ENCODE measurements around the gene PEX14.
"Not testable (repeated sequence)": the region's sequence is repeated elsewhere in the genome, so short reads cannot be mapped to it uniquely, and the experiment has no call there.

PEX14 gene

DNA sequence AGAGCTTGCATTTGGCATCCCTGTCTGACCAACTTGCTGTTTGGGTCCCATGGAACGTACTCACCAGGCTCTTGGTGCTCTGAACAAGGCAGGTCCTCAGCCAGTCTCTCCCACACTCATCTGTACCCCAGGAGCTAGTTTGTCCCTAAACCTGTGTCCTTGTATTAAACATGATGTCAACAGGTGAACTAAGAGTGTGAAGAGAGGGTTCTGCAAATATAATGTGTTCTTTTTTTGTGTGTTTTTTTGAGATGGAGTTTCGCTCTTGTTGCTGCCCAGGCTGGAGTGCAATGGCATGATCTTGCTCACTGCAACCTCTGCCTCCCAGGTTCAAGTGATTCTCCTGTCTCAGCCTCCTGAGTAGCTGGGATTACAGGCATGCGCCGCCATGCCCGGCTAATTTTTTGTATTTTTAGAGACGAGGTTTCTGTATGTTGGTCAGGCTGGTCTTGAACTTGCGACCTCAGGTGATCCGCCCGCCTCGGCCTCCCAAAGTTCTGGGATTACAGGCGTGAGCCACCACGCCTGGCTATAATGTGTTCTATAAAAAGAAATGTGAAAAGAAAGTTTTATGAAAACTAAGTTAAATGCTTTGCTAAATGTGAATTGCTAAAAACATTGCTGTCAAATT is 31.4 kb downstream of the PEX14 start:
- DNase-seq (ENCODE audit: low read depth in 1 of 2, low spot score in 1 of 2); H3K27ac ChIP-seq (replicated peaks); H3K4me3 ChIP-seq (replicated peaks; ENCODE audit: insufficient read depth, low read length); H3K27me3 ChIP-seq (ENCODE audit: insufficient read depth, poor library complexity, severe bottlenecking): not testable (repeated sequence)

DNA sequence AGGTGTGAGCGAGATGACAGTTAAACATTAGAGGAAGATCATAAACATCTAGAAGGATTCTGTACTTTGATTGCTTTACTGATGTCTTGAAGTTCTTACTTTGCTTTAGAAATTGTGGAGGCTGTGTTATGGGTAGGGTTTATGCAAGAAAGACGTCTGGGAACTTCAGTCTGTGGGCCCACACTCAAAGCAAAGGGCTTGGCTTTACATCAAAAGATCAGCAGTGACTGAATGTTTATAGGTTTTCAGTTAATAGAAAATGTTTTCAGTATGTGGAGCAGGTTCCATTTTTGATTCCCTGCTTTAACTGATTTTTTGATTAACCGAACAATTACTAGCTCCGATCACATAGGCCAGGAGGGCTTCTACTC is 31.9 kb downstream of the PEX14 start:
- Histone ChIP-seq H3K4me3 (replicated peaks; ENCODE audit: insufficient read depth, low read length) (no peak overlapping the region), H3K27ac (replicated peaks) (no peak overlapping the region), H3K27me3 (ENCODE audit: insufficient read depth, poor library complexity, severe bottlenecking) (no peaks in the 10 kb centered on the region)
- DNase-seq (ENCODE audit: low read depth in 1 of 2, low spot score in 1 of 2): no peak
- no peak for TF ChIP-seq POLR2AphosphoS5 (IDR thresholded peaks at IDR 0.05; ENCODE audit: low read depth)
- no peak for TF ChIP-seq GABPA (IDR thresholded peaks at IDR 0.05; ENCODE audit: low read depth)
- no peak for TF ChIP-seq SPI1 (IDR thresholded peaks at IDR 0.05; ENCODE audit: borderline replicate concordance, low read depth)
- TF ChIP-seq, protein P1, sequence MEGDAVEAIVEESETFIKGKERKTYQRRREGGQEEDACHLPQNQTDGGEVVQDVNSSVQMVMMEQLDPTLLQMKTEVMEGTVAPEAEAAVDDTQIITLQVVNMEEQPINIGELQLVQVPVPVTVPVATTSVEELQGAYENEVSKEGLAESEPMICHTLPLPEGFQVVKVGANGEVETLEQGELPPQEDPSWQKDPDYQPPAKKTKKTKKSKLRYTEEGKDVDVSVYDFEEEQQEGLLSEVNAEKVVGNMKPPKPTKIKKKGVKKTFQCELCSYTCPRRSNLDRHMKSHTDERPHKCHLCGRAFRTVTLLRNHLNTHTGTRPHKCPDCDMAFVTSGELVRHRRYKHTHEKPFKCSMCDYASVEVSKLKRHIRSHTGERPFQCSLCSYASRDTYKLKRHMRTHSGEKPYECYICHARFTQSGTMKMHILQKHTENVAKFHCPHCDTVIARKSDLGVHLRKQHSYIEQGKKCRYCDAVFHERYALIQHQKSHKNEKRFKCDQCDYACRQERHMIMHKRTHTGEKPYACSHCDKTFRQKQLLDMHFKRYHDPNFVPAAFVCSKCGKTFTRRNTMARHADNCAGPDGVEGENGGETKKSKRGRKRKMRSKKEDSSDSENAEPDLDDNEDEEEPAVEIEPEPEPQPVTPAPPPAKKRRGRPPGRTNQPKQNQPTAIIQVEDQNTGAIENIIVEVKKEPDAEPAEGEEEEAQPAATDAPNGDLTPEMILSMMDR (IDR thresholded peaks at IDR 0.05; ENCODE audit: insufficient read depth, low read length): no peak
- TF ChIP-seq, protein P2, sequence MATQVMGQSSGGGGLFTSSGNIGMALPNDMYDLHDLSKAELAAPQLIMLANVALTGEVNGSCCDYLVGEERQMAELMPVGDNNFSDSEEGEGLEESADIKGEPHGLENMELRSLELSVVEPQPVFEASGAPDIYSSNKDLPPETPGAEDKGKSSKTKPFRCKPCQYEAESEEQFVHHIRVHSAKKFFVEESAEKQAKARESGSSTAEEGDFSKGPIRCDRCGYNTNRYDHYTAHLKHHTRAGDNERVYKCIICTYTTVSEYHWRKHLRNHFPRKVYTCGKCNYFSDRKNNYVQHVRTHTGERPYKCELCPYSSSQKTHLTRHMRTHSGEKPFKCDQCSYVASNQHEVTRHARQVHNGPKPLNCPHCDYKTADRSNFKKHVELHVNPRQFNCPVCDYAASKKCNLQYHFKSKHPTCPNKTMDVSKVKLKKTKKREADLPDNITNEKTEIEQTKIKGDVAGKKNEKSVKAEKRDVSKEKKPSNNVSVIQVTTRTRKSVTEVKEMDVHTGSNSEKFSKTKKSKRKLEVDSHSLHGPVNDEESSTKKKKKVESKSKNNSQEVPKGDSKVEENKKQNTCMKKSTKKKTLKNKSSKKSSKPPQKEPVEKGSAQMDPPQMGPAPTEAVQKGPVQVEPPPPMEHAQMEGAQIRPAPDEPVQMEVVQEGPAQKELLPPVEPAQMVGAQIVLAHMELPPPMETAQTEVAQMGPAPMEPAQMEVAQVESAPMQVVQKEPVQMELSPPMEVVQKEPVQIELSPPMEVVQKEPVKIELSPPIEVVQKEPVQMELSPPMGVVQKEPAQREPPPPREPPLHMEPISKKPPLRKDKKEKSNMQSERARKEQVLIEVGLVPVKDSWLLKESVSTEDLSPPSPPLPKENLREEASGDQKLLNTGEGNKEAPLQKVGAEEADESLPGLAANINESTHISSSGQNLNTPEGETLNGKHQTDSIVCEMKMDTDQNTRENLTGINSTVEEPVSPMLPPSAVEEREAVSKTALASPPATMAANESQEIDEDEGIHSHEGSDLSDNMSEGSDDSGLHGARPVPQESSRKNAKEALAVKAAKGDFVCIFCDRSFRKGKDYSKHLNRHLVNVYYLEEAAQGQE (IDR thresholded peaks at IDR 0.05; ENCODE audit: insufficient replicate concordance, low read depth): no peak

DNA sequence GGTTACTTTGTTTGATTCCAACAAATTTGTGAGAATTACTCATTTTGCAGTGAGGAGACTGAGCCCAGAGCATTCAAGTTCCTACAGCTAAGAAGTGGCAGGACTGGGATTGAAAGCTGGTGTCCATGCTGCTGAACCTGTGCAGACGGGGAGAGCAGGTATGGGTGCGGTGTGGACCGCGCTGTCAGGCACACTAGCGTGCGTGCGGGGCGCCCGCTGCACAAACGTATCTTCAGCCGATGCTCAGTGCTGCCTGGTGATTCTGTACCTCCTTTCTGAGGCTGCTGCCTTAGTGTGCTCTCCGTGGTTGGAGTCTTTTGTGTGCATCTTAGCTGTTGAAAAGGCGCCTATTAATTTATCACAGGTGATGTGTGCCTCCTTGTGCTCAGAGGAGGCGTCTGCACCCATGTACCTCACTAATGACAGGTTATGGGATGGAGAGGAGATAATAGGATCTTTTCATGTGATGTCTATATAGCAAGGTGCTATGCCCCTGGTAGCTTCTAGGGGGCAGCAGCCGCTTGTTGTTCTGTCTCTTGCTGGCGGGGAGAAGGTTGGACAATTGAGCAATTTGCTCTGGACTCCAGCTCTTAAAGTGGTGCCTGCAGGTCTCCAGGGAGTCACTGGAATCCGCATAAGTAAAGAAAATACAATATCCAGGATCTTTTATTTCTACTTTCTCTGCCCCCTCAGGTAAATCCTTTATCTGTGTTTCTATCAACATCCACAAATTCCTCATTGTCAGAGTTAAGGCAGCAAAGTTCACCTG is 32.5 kb downstream of the PEX14 start:
- peak; percentile 58 to 63 for DNase-seq (ENCODE audit: low read depth in 1 of 2, low spot score in 1 of 2)
- Histone ChIP-seq H3K27ac (replicated peaks) (no peak overlapping the region), H3K4me3 (replicated peaks; ENCODE audit: insufficient read depth, low read length) (no peak overlapping the region), H3K27me3 (ENCODE audit: insufficient read depth, poor library complexity, severe bottlenecking) (no peaks in the 10 kb centered on the region)
- TF ChIP-seq SPI1 (IDR thresholded peaks at IDR 0.05; ENCODE audit: borderline replicate concordance, low read depth) (no peak), GABPA (IDR thresholded peaks at IDR 0.05; ENCODE audit: low read depth) (no peak), POLR2AphosphoS5 (IDR thresholded peaks at IDR 0.05; ENCODE audit: low read depth) (no peak)
- TF ChIP-seq, protein P1 (IDR thresholded peaks at IDR 0.05; ENCODE audit: insufficient read depth, low read length): peak; percentile 90
- TF ChIP-seq, protein P2 (IDR thresholded peaks at IDR 0.05; ENCODE audit: insufficient replicate concordance, low read depth): no peak

DNA sequence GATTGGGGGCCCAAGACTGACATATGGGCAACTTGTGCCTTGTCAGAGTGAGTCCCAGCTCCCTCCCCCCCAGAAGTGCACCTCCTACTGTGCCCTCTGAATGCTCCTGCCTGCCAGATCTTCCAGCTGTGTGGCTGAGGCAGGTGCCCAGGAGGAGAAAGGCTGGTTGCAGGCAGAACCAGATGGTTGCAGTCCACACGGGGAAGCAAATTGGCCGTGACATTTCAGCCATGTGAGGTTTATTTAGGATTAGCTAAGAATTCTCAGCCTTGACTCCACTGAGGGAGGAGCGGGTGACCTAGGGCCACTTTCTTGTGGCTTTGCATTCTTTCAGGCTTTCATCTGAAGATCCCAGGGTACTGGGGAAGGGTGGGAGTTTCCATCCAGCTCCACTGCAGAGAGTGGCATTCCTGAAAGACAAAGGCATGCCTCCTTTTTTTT is 33.8 kb downstream of the PEX14 start:
- TF ChIP-seq GABPA (IDR thresholded peaks at IDR 0.05; ENCODE audit: low read depth): no peak
- TF ChIP-seq, protein P2 (IDR thresholded peaks at IDR 0.05; ENCODE audit: insufficient replicate concordance, low read depth): no peak
- TF ChIP-seq POLR2AphosphoS5 (IDR thresholded peaks at IDR 0.05; ENCODE audit: low read depth): no peak
- TF ChIP-seq SPI1 (IDR thresholded peaks at IDR 0.05; ENCODE audit: borderline replicate concordance, low read depth): no peak
- TF ChIP-seq, protein P1 (IDR thresholded peaks at IDR 0.05; ENCODE audit: insufficient read depth, low read length): no peak
- no peak overlapping the region for H3K27ac ChIP-seq (replicated peaks)
- no peak overlapping the region for H3K4me3 ChIP-seq (replicated peaks; ENCODE audit: insufficient read depth, low read length)
- H3K27me3 ChIP-seq (ENCODE audit: insufficient read depth, poor library complexity, severe bottlenecking): no peaks in the 10 kb centered on the region
- no peak for DNase-seq (ENCODE audit: low read depth in 1 of 2, low spot score in 1 of 2)

Measured in HL-60 (cell line).